ENCODE measurements around the gene FHAD1.

Gene FHAD1

DNA sequence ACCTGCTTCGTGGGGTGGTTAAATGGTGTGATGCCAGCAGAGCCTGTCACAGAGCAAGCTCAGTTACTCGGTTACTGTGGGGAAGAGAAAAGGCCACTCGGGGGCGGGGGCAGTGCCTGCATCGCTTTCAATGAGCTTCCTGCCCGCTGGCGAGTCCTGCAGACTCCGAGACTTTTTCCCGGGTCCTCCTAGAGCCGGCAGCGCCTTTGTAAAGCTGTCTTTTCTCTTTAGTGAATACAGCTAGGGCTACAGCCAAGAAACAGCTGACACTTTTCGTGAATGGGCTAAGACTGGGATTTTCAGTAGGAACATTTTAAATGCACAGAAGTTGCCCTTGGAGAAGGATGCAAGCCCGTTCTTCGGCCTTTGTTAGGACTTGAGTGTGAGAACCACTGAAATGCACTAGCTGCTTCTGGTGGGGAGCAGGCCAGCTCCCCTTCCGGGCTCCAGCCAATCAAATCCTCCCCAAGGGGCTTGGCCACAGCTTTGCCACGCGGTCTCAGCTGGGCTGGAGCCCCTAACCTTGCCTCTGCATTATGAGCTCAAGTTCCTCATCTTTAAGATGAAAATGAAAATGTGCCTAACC lies 139.2 kb downstream of the FHAD1 start:
- TF ChIP-seq FOXP2 (optimal IDR thresholded peaks at IDR 0.05; ENCODE audit: borderline replicate concordance, extremely low read depth, extremely low read length, insufficient read depth) = no peak
- no peak for TF ChIP-seq SIN3A (IDR thresholded peaks at IDR 0.05; ENCODE audit: borderline replicate concordance, insufficient read depth, low read length)
- TF ChIP-seq, protein P1, sequence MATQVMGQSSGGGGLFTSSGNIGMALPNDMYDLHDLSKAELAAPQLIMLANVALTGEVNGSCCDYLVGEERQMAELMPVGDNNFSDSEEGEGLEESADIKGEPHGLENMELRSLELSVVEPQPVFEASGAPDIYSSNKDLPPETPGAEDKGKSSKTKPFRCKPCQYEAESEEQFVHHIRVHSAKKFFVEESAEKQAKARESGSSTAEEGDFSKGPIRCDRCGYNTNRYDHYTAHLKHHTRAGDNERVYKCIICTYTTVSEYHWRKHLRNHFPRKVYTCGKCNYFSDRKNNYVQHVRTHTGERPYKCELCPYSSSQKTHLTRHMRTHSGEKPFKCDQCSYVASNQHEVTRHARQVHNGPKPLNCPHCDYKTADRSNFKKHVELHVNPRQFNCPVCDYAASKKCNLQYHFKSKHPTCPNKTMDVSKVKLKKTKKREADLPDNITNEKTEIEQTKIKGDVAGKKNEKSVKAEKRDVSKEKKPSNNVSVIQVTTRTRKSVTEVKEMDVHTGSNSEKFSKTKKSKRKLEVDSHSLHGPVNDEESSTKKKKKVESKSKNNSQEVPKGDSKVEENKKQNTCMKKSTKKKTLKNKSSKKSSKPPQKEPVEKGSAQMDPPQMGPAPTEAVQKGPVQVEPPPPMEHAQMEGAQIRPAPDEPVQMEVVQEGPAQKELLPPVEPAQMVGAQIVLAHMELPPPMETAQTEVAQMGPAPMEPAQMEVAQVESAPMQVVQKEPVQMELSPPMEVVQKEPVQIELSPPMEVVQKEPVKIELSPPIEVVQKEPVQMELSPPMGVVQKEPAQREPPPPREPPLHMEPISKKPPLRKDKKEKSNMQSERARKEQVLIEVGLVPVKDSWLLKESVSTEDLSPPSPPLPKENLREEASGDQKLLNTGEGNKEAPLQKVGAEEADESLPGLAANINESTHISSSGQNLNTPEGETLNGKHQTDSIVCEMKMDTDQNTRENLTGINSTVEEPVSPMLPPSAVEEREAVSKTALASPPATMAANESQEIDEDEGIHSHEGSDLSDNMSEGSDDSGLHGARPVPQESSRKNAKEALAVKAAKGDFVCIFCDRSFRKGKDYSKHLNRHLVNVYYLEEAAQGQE (IDR thresholded peaks at IDR 0.05; ENCODE audit: insufficient read depth in 1 of 2, low read depth in 2 of 2, low read length in 2 of 2) = no peak
- no peak for TF ChIP-seq TAF1 (IDR thresholded peaks at IDR 0.05; ENCODE audit: borderline replicate concordance, insufficient read depth, low read length)
- TF ChIP-seq POLR2AphosphoS5 (IDR thresholded peaks at IDR 0.05; ENCODE audit: low read depth, low read length) = no peak

DNA sequence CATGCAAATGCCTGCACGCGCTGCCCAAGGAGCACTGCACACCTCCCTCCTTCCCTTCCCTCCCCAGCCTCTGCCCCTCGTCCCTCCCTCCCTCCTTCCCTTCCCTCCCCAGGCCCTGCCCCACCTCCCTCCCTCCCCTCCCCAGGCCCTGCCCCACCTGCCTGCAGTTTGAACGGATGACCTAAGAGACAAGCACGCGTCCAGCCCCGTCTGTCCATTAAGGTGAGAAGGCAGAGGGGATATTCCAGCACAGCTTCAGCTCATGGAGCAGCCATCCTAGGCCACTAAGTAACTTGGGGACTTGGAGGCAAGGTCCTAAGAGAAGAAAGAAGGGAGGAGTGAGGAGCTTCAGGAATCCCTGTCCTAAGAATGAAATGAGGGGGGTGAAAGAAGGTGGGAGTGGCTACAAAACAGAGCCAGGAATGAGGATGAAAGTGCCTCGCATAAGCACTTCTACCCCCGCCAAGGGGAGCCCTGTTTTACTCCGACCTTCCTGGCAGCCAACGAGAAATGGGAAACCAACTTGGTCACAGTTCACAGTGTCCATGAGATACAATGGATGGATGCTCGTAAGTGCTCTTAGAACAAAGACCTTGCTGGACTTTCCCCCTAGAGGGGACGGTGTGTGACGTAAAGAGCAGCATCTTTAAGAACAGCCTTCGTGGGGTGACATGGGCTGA lies 141.3 kb downstream of the FHAD1 start:
- TF ChIP-seq, protein P1 (IDR thresholded peaks at IDR 0.05; ENCODE audit: insufficient read depth in 1 of 2, low read depth in 2 of 2, low read length in 2 of 2) = no peak
- TF ChIP-seq POLR2AphosphoS5 (IDR thresholded peaks at IDR 0.05; ENCODE audit: low read depth, low read length) (no peak), FOXP2 (optimal IDR thresholded peaks at IDR 0.05; ENCODE audit: borderline replicate concordance, extremely low read depth, extremely low read length, insufficient read depth) (no peak), TAF1 (IDR thresholded peaks at IDR 0.05; ENCODE audit: borderline replicate concordance, insufficient read depth, low read length) (no peak), SIN3A (IDR thresholded peaks at IDR 0.05; ENCODE audit: borderline replicate concordance, insufficient read depth, low read length) (no peak)

DNA sequence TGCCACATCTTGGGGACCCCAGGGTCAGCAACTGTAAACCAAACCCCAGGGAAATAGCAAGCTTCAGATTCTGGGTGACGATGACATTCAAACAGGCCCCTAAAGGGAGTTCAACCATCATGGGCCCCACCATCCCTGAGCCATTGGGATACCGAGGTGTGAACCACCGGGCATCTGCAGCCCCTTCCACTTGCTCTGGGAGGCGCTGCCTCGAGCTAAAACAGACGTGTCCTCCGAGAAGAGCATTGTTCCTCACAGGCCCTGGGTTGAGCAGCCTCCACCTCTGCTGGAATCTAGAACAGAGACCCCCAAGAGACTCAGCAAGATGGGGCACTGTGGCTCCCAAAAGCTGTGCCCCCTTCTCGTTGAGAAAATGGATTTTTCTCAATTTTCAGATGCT lies 143.6 kb downstream of the FHAD1 start:
- no peak for TF ChIP-seq TAF1 (IDR thresholded peaks at IDR 0.05; ENCODE audit: borderline replicate concordance, insufficient read depth, low read length)
- no peak for TF ChIP-seq POLR2AphosphoS5 (IDR thresholded peaks at IDR 0.05; ENCODE audit: low read depth, low read length)
- TF ChIP-seq, protein P1 (IDR thresholded peaks at IDR 0.05; ENCODE audit: insufficient read depth in 1 of 2, low read depth in 2 of 2, low read length in 2 of 2) = no peak
- no peak for TF ChIP-seq FOXP2 (optimal IDR thresholded peaks at IDR 0.05; ENCODE audit: borderline replicate concordance, extremely low read depth, extremely low read length, insufficient read depth)
- no peak for TF ChIP-seq SIN3A (IDR thresholded peaks at IDR 0.05; ENCODE audit: borderline replicate concordance, insufficient read depth, low read length)

DNA sequence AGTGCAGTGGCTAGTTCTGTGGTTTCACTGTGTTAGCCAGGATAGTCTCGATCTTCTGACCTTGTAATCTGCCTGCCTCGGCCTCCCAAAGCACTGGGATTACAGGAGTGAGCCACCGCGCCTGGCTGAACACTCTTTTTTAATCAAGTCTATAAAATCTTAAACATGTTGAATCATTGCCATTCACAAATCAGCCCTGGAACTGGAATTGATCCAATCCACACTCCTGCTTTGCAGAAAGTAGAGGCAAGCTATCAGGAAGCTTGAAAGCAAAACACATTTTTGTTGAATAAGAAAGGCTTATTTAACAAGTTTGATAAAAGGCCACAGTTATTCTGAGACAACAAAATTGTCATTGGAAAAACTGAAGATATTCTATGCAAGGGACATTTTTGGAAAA lies 144.3 kb downstream of the FHAD1 start:
- TF ChIP-seq TAF1 (IDR thresholded peaks at IDR 0.05; ENCODE audit: borderline replicate concordance, insufficient read depth, low read length) (no peak), POLR2AphosphoS5 (IDR thresholded peaks at IDR 0.05; ENCODE audit: low read depth, low read length) (no peak)
- TF ChIP-seq, protein P1 (IDR thresholded peaks at IDR 0.05; ENCODE audit: insufficient read depth in 1 of 2, low read depth in 2 of 2, low read length in 2 of 2) = no peak
